Small intestine (tissue), 7 donors: ENCODE measurements around the gene LAMB3. TPM values are rescaled to one million over a fixed set of nuclear protein-coding genes. Genes with fewer than 3 reads are reported as not detected.
A peak's percentile ranks its signal among the peaks of the same experiment; 100 is the strongest.

Experiments used
- DNase-seq, 2 donors: peaks; one replicate each; pipeline versions ENCODE4 v3.0.0 to v3.0.0-alpha.2; 2013
- FAIRE-seq: peaks from 2 replicates; lab custom pipeline; 2012; peaks lifted over from hg19 to GRCh38; lab: Jason Lieb, UNC
- H3K27ac ChIP-seq, 3 donors: one replicate each; pipeline ENCODE4 v1.5.1; 2013; ENCODE audit warnings: low read length in 2 of 3, mild to moderate bottlenecking in 2 of 3, control low read depth in 1 of 3, inconsistent platforms in 1 of 3, low read depth in 1 of 3, moderate library complexity in 1 of 3
- H3K27me3 ChIP-seq, 3 donors: one replicate each; pipeline ENCODE4 v1.6.1; 2013; ENCODE audit warnings: low read length in 3 of 3, inconsistent platforms in 1 of 3; ENCODE audit not compliant: control insufficient read depth in 3 of 3, insufficient read depth in 3 of 3
- H3K36me3 ChIP-seq, 3 donors: one replicate each; pipeline ENCODE4 v1.6.1; 2013; ENCODE audit warnings: low read length in 3 of 3, inconsistent platforms in 1 of 3, low read depth in 1 of 3, mild to moderate bottlenecking in 1 of 3, moderate library complexity in 1 of 3; ENCODE audit not compliant: control insufficient read depth in 3 of 3, insufficient read depth in 2 of 3
- H3K4me1 ChIP-seq, 3 donors: one replicate each; pipeline ENCODE4 v1.6.1; 2013; ENCODE audit warnings: low read length in 2 of 3, inconsistent platforms in 1 of 3, low read depth in 1 of 3, mild to moderate bottlenecking in 1 of 3, moderate library complexity in 1 of 3; ENCODE audit not compliant: control insufficient read depth in 3 of 3, insufficient read depth in 2 of 3
- H3K4me3 ChIP-seq, 3 donors: one replicate each; pipeline ENCODE4 v1.5.1; 2013; ENCODE audit warnings: low read length in 3 of 3, control low read depth in 1 of 3, inconsistent platforms in 1 of 3, low read depth in 1 of 3, mild to moderate bottlenecking in 1 of 3, moderate library complexity in 1 of 3
- H3K9me3 ChIP-seq, 2 donors: one replicate each; pipeline ENCODE4 v1.6.1; 2013; ENCODE audit warnings: low read depth in 1 of 2, low read length in 1 of 2; ENCODE audit not compliant: control insufficient read depth in 2 of 2, insufficient read depth in 1 of 2
- WGBS, 3 donors: extraction: QIAGEN DNeasy Blood & Tissue Kit; methylation state at CpG; one replicate each; pipeline ENCODE4 v1.1.7; 2013; 5-methylcytosine and 5-hydroxymethylcytosine counted together
- polyA plus RNA-seq, 4 donors: library from polyadenylated mRNA; stranded (reverse) in 3 of 4; unstranded in 1 of 4; fragments of 200-250 nt in 3 of 4; fragments of 120-200 nt in 1 of 4; gene quantifications; one replicate each; pipeline versions ENCODE4 v1.2.1 to v1.2.3, GENCODE V29; 2013
- donor health status: healthy with polysubstance abuse.
- donor health status: control.
- donor health status: control.
- donor health status: Bipolar disorder and iron deficiency.
- donor health status: healthy.

LAMB3 gene
- polyA plus RNA-seq, 4 donors, result 33.8 to 218 (median 49.6) TPM

GRCh38 chr1:209627732-209628196 lies 24.5 kb downstream of the LAMB3 start:
- H3K27me3 ChIP-seq, result no peaks in the 10 kb centered on the region
- no peaks in the 10 kb centered on the region for H3K4me1 ChIP-seq
- H3K27ac ChIP-seq, result no peak overlapping the region
- WGBS, 3 donors, result 45 to 46% (median 45%) methylated on average over 16 of the region's 16 CpGs
- no peak overlapping the region for H3K4me3 ChIP-seq
- peaks cover 0 to 90% (median 24%) of the 10 kb centered on the region in 3 donors for H3K36me3 ChIP-seq
- H3K9me3 ChIP-seq, result no peaks in the 10 kb centered on the region
- DNase-seq (peak; percentile 52 to 66), FAIRE-seq (no peak)

DNA sequence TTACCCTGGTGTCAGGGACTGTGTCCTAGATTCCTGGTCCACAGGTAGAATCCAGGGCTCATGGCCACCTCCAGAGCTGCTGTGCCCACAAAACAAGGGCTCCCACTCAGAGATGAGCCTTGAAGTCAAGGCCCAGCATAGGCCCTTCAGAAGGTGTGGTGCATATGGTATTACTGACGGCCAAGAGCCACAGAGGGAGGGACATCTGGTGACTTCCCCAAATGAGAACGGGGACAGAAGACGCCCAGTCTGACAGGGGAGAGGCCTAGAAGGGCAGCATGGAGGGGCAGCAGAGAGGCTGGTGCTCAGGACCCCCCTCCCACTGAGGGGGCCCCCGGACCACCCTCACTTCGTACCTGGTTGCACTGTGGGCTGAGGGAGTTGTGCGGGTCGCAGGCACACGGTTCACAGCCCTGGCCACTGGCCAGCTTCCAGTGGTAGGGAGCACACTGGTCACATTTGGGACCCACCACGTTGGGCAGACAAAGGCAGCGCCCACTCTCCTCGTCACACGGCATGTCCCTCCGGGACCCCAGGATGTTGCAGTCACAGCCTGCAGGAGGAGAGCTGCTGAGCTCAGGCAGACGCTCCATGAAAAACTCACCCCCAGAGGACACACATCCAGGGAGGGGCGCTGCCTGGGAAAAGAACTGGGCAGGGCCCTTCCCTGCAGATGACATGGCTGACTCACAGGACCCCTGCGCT lies 25.0 kb downstream of the LAMB3 start:
- Histone ChIP-seq H3K27ac (no peak overlapping the region), H3K4me1 (peaks cover 0 to 3% (median 0%) of the 10 kb centered on the region in 3 donors), H3K27me3 (no peaks in the 10 kb centered on the region), H3K4me3 (no peak overlapping the region), H3K36me3 (peaks cover 0 to 90% (median 22%) of the 10 kb centered on the region in 3 donors), H3K9me3 (no peaks in the 10 kb centered on the region)
- DNase-seq (no peak), FAIRE-seq (no peak)
- WGBS, 3 donors, result 66 to 81% (median 75%) methylated on average over 16 of the region's 16 CpGs

GRCh38 chr1:209626346-209627026 lies 25.7 kb downstream of the LAMB3 start:
- peaks cover 0 to 10% (median 0%) of the 10 kb centered on the region in 3 donors for H3K4me1 ChIP-seq
- no peak overlapping the region for H3K4me3 ChIP-seq
- 92 to 96% (median 92%) methylated on average over 18 to 19 of the region's 19 CpGs for WGBS, 3 donors
- H3K27ac ChIP-seq, result no peak overlapping the region
- H3K27me3 ChIP-seq, result no peaks in the 10 kb centered on the region
- DNase-seq (no peak), FAIRE-seq (no peak)
- H3K9me3 ChIP-seq, result no peaks in the 10 kb centered on the region
- H3K36me3 ChIP-seq, result peaks cover 0 to 91% (median 22%) of the 10 kb centered on the region in 3 donors

- 88 to 92% (median 88%) methylated on average over 18 of the region's 18 CpGs for WGBS, 3 donors
- DNase-seq, result no peak
- Histone ChIP-seq H3K27me3 (no peaks in the 10 kb centered on the region), H3K9me3 (no peaks in the 10 kb centered on the region), H3K4me1 (peaks cover 0 to 16% (median 0%) of the 10 kb centered on the region in 3 donors), H3K4me3 (no peak overlapping the region), H3K27ac (no peak overlapping the region), H3K36me3 (peaks cover 0 to 91% (median 19%) of the 10 kb centered on the region in 3 donors)
- FAIRE-seq, result no peak
These were observed 26.4 kb downstream of the LAMB3 start for GRCh38 chr1:209625791-209626285.

DNA sequence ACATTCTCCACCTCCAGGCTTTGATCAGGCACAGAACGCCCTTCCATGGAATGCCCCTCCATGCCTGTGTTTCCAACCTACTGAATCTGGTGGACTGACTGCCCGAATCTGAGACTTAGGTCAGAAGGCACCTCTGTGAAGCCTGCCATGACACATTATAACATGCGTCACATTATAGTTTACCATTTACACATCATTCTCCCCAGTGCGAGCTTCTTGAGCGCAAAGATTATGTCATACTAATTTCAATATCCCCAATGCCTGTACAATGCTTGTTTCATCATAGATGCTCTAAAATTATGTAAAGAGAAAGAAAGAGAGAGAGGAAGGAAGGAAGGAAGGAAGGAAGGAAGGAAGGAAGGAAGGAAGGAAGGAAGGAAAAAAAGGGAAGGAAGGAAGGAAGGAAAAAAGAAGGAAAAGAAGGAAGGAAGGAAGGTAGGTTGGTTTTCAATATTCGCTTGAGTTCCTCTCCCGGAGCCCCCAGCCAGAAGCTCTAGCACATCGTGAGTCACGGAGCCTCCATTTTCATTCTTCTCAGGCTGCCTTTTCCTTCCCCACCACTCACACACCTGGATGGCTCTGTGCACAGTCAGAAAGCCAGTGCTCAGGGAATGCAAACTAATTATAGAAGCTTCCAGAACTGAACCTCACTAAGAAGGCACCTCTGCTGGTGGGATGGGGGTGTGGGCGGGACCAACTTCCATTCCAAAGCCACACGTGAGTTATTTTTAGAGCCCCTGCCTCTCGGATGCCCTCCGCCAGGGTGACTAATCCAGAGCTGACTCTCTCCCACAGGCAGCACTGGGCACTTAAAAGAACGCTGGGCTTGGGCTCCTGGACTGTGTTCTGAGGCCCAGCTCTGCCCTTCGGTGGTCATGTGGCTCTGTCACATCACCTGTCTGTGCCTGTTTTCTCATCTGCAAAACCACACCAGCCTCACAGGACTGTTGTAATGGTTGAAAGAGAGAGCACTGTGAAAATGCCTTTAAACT lies 27.4 kb downstream of the LAMB3 start:
- Histone ChIP-seq H3K9me3 (no peaks in the 10 kb centered on the region), H3K4me3 (no peak overlapping the region), H3K4me1 (peaks cover 0 to 19% (median 0%) of the 10 kb centered on the region in 3 donors), H3K36me3 (peaks cover 0 to 89% (median 21%) of the 10 kb centered on the region in 3 donors), H3K27ac (no peak overlapping the region), H3K27me3 (no peaks in the 10 kb centered on the region)
- 84 to 85% (median 85%) methylated on average over 15 of the region's 15 CpGs for WGBS, 3 donors
- DNase-seq, result no peak
- FAIRE-seq, result no peak

GRCh38 chr1:209622841-209623829 lies 29.1 kb downstream of the LAMB3 start:
- FAIRE-seq (no peak), DNase-seq (no peak)
- peaks cover 0 to 94% (median 16%) of the 10 kb centered on the region in 3 donors for H3K36me3 ChIP-seq
- 87 to 90% (median 89%) methylated on average over 22 to 24 of the region's 24 CpGs for WGBS, 3 donors
- H3K4me1 ChIP-seq, result peaks cover 0 to 31% (median 3%) of the 10 kb centered on the region in 3 donors
- no peak overlapping the region for H3K4me3 ChIP-seq
- no peak overlapping the region for H3K27ac ChIP-seq
- no peaks in the 10 kb centered on the region for H3K27me3 ChIP-seq
- H3K9me3 ChIP-seq, result no peaks in the 10 kb centered on the region
